HCT116 (cell line): ENCODE data around the gene NBPF20. TPM values are rescaled to one million over a fixed set of nuclear protein-coding genes. Genes with fewer than 3 reads are reported as not detected.
"Not testable (repeated sequence)": the region's sequence is repeated elsewhere in the genome, so short reads cannot be mapped to it uniquely, and the experiment has no call there.

Source experiments
- ATAC-seq: fragments of 200-7000 bp; cut with Tn5 transposase; 2 replicates; pipeline ENCODE4 v1.9.1; 2020; ENCODE audit warnings: mild to moderate bottlenecking, moderate library complexity
- Bru-seq: library from RNA; stranded (reverse); fragments of 400-500 nt; gene quantifications from one replicate; lab custom pipeline; 2021; lab: Mats Ljungman, UMichigan
- BruChase-seq, 2 experiments: library from RNA; stranded (reverse); fragments of 400-500 nt; gene quantifications; one replicate each; lab custom pipeline; 2021; lab: Mats Ljungman, UMichigan
- BruUV-seq: library from RNA; stranded (reverse); fragments of 400-500 nt; replicated peaks from 2 replicates; lab custom pipeline; 2021; lab: Mats Ljungman, UMichigan
- CTCF ChIA-PET: fragments of 300-600 bp; sonication (Branson Sonifier 250); formaldehyde crosslinking; loops from one replicate; lab custom pipeline; 2021; ENCODE audit warnings: antibody characterized with exemption; lab: Charles Lee
- POLR2A ChIA-PET: fragments of 300-600, 350-600 bp; sonication (Branson Sonifier 250); formaldehyde crosslinking; loops from one replicate; lab custom pipeline; 2021; ENCODE audit warnings: antibody characterized with exemption; lab: Charles Lee
- RAD21 ChIA-PET, 2 experiments: fragments of 300-600 bp; sonication (Branson Sonifier 250); formaldehyde crosslinking; loops; one replicate each; lab custom pipeline; 2023; ENCODE audit warnings: low total read pairs in 2 of 2; ENCODE audit not compliant: uncharacterized antibody in 2 of 2, unreplicated experiment in 2 of 2, low non-redundant PET in 1 of 2; lab: Charles Lee
- DNase-seq: peaks from one replicate; pipeline ENCODE4 v3.0.0-alpha.2; 2010; ENCODE audit warnings: low read depth, low spot score
- H2AFZ ChIP-seq: fragments of 200-600 bp; shearing (Covaris generic), sonication (generic); 2 replicates; pipeline ENCODE4 v1.6.1; 2017; ENCODE audit warnings: low read depth, mixed run types, mixed read lengths, antibody characterized with exemption, low read length; ENCODE audit not compliant: poor library complexity, severe bottlenecking
- H3K27ac ChIP-seq: 2 replicates; pipeline ENCODE4 v1.5.1; 2012; ENCODE audit warnings: low read depth, low read length
- H3K27me3 ChIP-seq: fragments of 200-600 bp; sonication (generic); 2 replicates; pipeline ENCODE4 v1.6.1; 2016; ENCODE audit warnings: mixed run types, low read length, mixed read lengths; ENCODE audit not compliant: insufficient read depth
- H3K36me3 ChIP-seq, 2 experiments: fragments of 200-500 bp in 1 of 2; fragments of 200-600 bp in 1 of 2; sonication (Bioruptor generic) in 1 of 2; sonication (generic) in 1 of 2; 2 replicates each; pipeline versions ENCODE4 v1.5.1 to v1.6.1; 2014 to 2016; ENCODE audit warnings: low read length in 2 of 2, inconsistent platforms in 1 of 2, mixed read lengths in 1 of 2, mixed run types in 1 of 2; ENCODE audit not compliant: insufficient read depth in 2 of 2, control insufficient read depth in 1 of 2
- H3K4me1 ChIP-seq, 2 experiments: fragments of 200-600 bp in 1 of 2; sonication (generic) in 1 of 2; 2 replicates each; pipeline versions ENCODE4 v1.5.1 to v1.6.1; 2012 to 2017; ENCODE audit warnings: low read length in 2 of 2, inconsistent platforms in 1 of 2, mild to moderate bottlenecking in 1 of 2, mixed read lengths in 1 of 2, mixed run types in 1 of 2, moderate library complexity in 1 of 2; ENCODE audit not compliant: insufficient read depth in 2 of 2, control insufficient read depth in 1 of 2
- H3K4me2 ChIP-seq: fragments of 200-600 bp; sonication (generic); 2 replicates; pipeline ENCODE4 v1.6.1; 2017; ENCODE audit warnings: mixed run types, low read length, mixed read lengths
- H3K4me3 ChIP-seq, 2 experiments: fragments of 200-600 bp in 1 of 2; sonication (generic) in 1 of 2; replicated peaks in 1 of 2; 2 replicates each; pipeline ENCODE4 v1.5.1; 2011 to 2016; ENCODE audit warnings: low read length in 2 of 2, control low read depth in 1 of 2, low read depth in 1 of 2, mild to moderate bottlenecking in 1 of 2, mixed read lengths in 1 of 2, mixed run types in 1 of 2
- H3K79me2 ChIP-seq: fragments of 200-600 bp; sonication (generic); 2 replicates; pipeline ENCODE4 v1.6.1; 2017; ENCODE audit warnings: mild to moderate bottlenecking, mixed run types, low read length, moderate library complexity, mixed read lengths; ENCODE audit not compliant: insufficient read depth
- H3K9ac ChIP-seq: fragments of 200-600 bp; sonication (generic); 2 replicates; pipeline ENCODE4 v1.6.1; 2016; ENCODE audit warnings: low read length, mixed read lengths
- H3K9me2 ChIP-seq: fragments of 200-600 bp; sonication (generic), shearing (Covaris generic); 2 replicates; pipeline ENCODE4 v1.6.1; 2017; ENCODE audit warnings: mixed run types, mild to moderate bottlenecking, moderate library complexity; ENCODE audit not compliant: insufficient read depth
- H3K9me3 ChIP-seq, 2 experiments: fragments of 200-500 bp in 1 of 2; fragments of 200-600 bp in 1 of 2; sonication (Bioruptor generic) in 1 of 2; sonication (generic) in 1 of 2; 2 replicates each; pipeline ENCODE4 v1.6.1; 2014 to 2017; ENCODE audit warnings: low read length in 2 of 2, mixed read lengths in 2 of 2, inconsistent platforms in 1 of 2, low read depth in 1 of 2, mild to moderate bottlenecking in 1 of 2, mixed run types in 1 of 2, moderate library complexity in 1 of 2; ENCODE audit not compliant: control insufficient read depth in 1 of 2, insufficient read depth in 1 of 2
- H4K20me1 ChIP-seq: fragments of 200-600 bp; sonication (generic), shearing (Covaris generic); 2 replicates; pipeline ENCODE4 v1.6.1; 2017; ENCODE audit warnings: mixed run types, mild to moderate bottlenecking, moderate library complexity; ENCODE audit not compliant: insufficient read depth
- EGR1 ChIP-seq: IDR thresholded peaks from 2 replicates; pipeline ENCODE4 v1.6.1; 2012; ENCODE audit warnings: low read depth
- MAX ChIP-seq: IDR thresholded peaks from 2 replicates; pipeline ENCODE4 v1.6.1; 2012
- POLR2AphosphoS5 ChIP-seq: IDR thresholded peaks from 2 replicates; pipeline ENCODE4 v1.6.1; 2011; ENCODE audit warnings: mild to moderate bottlenecking, low read depth, low read length, moderate library complexity
- ZBTB33 ChIP-seq: IDR thresholded peaks from 2 replicates; pipeline ENCODE4 v1.6.1; 2011; ENCODE audit warnings: mild to moderate bottlenecking, low read length, moderate library complexity; ENCODE audit not compliant: insufficient replicate concordance; ENCODE audit errors: extremely low read depth
- ZFX ChIP-seq: fragments of 450-650 bp; IDR thresholded peaks from 2 replicates; pipeline ENCODE4 v1.6.1; 2017
- intact Hi-C: fragments of 100-400 bp; cut with micrococcal nuclease; formaldehyde crosslinking; loops from 2 replicates; pipeline ENCODE4 v1.10.0; 2022
- long read RNA-seq: library from polyadenylated mRNA; unstranded; transcript quantifications from one replicate; pipeline ENCODE4 v2.0.0, GENCODE V29; 2021; ENCODE audit not compliant: unreplicated experiment
- polyA plus RNA-seq: library from polyadenylated mRNA; unstranded; fragments of >200 nt; gene quantifications from 2 replicates; pipeline ENCODE4 v1.2.1, GENCODE V29; 2012; ENCODE audit warnings: missing spikeins
- total RNA-seq: library from RNA; stranded (reverse); gene quantifications from one replicate; pipeline ENCODE4 v1.2.1, GENCODE V29; 2021; ENCODE audit not compliant: unreplicated experiment

Gene NBPF20, protein sequence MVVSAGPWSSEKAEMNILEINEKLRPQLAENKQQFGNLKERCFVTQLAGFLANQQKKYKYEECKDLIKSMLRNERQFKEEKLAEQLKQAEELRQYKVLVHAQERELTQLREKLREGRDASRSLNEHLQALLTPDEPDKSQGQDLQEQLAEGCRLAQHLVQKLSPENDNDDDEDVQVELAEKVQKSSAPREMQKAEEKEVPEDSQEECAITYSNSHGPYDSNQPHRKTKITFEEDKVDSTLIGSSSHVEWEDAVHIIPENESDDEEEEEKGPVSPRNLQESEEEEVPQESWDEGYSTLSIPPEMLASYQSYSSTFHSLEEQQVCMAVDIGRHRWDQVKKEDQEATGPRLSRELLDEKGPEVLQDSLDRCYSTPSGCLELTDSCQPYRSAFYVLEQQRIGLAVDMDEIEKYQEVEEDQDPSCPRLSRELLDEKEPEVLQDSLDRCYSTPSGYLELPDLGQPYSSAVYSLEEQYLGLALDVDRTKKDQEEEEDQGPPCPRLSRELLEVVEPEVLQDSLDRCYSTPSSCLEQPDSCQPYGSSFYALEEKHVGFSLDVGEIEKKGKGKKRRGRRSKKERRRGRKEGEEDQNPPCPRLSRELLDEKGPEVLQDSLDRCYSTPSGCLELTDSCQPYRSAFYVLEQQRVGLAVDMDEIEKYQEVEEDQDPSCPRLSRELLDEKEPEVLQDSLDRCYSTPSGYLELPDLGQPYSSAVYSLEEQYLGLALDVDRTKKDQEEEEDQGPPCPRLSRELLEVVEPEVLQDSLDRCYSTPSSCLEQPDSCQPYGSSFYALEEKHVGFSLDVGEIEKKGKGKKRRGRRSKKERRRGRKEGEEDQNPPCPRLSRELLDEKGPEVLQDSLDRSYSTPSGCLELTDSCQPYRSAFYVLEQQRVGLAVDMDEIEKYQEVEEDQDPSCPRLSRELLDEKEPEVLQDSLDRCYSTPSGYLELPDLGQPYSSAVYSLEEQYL (N-terminal part only)
- 3.8 TPM for total RNA-seq
- polyA plus RNA-seq = 2.0 TPM in 2 replicates
- percentile 33 among the genes with signal in this experiment for Bru-seq, nascent RNA
- BruChase-seq, experiment 1, labeled RNA remaining after a 6-hour chase = percentile 37 among the genes with signal in this experiment
- percentile 39 among the genes with signal in this experiment for BruChase-seq, experiment 2, labeled RNA remaining after a 2-hour chase
- long read RNA-seq, partial matches to known transcripts = 4 of 10 reads
- long read RNA-seq, other reads (novel, unspliced or antisense) = 6 of 10 reads

GRCh38 chr1:145425436-145426029, at the start of gene NBPF20:
TSS of gene NBPF20 (minus strand) at chr1:145425603. CDS start at chr1:145405272, 20,331 bp downstream.
- H3K9me3 ChIP-seq = no peaks in the 10 kb centered on the region
- RAD21 ChIA-PET = no interaction called here

DNA sequence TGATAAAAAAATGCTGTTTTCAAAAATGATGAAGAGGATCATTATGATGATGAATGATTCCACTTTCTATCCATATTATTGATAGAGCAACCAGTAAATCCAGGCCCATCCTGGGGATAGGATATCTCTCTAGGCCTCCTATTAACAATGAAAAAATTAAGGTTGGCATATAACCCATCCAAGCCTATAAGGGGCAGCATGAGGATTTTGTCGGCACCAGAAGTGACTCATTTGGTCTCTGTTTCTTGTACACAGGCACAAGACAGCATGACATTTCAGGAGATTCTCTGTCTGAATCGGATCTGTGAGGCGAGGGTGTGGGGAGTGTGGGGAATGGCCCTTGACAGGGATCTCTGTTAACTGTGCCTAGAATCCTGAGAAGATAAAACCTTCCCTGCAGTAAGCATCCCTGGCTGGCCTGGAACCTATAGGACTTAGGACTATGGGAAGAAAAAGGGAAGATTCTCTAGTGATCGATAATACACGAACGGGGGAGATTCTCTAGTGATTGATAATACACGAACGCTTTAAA, 49.5 kb upstream of the NBPF20 start:
- BruUV-seq, DNase-seq, CTCF ChIA-PET, H2AFZ ChIP-seq, H3K36me3 ChIP-seq, ATAC-seq, POLR2A ChIA-PET, H3K9me3 ChIP-seq, RAD21 ChIA-PET, H3K9ac ChIP-seq, H3K79me2 ChIP-seq, H3K4me3 ChIP-seq, H3K27me3 ChIP-seq, intact Hi-C loops, H3K4me1 ChIP-seq, H3K27ac ChIP-seq, H3K4me2 ChIP-seq, H3K9me2 ChIP-seq, H4K20me1 ChIP-seq: not testable (repeated sequence)

More at GRCh38 chr1:145425436-145426029, at the start of gene NBPF20:
- Histone ChIP-seq H3K9ac (peak within 1 kb of the TSS; percentile 58), H3K79me2 (peaks cover 2% of the 10 kb centered on the region; the same call in 1 of the 2 replicates), H3K4me2 (peak within 1 kb of the TSS; percentile 94), H4K20me1 (no peaks in the 10 kb centered on the region), H3K27ac (peak within 1 kb of the TSS; percentile 70)
- intact Hi-C loops = no loop called here
- TF ChIP-seq EGR1 = peak; percentile 22; the same call in 1 of the 2 replicates
- peak; percentile 37; the same call in 1 of the 2 replicates for TF ChIP-seq ZFX
- TF ChIP-seq ZBTB33 = no peak
- peak; percentile 64 for TF ChIP-seq POLR2AphosphoS5
- TF ChIP-seq MAX = peak; percentile 45
- TF ChIP-seq, all 23 proteins: peak for 4
- H3K27me3 ChIP-seq = no peaks in the 10 kb centered on the region
- DNase-seq = peak; percentile 39
- peaks cover 5 to 8% of the 10 kb centered on the region in 2 experiments; a peak in 2 of 4 replicates for H3K4me1 ChIP-seq
- H2AFZ ChIP-seq = peak within 1 kb of the TSS; percentile 86
- POLR2A ChIA-PET = interaction anchor here (1.3 kb wide), 1 partner anchor 145 kb away, joined by 3 read pairs; no protein-coding TSS in a partner anchor
- H3K9me2 ChIP-seq = no peaks in the 10 kb centered on the region
- BruUV-seq = no TSS peak
- peak; percentile 96 for ATAC-seq
- CTCF ChIA-PET = no interaction called here
- peak within 1 kb of the TSS; percentile 57 to 70 for H3K4me3 ChIP-seq
- H3K36me3 ChIP-seq = no peaks in the 10 kb centered on the region
